Measurements from ENCODE around the gene TMCC1.
"Not testable (repeated sequence)": the region's sequence is repeated elsewhere in the genome, so short reads cannot be mapped to it uniquely, and the experiment has no call there.

DNA sequence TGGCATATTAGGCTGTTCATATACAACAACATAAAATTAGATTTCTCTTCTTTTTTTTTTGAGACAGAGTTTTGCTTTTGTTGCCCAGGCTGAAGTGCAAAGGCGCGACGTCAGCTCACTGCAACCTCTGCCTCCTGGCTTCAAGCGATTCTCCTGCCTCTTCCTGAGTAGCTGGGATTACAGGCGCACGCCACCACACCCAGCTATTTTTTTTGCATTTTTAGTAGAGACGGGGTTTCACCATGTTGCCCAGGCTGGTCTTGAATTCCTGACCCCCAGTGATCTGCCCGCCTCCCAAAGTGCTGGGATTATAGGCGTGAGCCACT is 218.8 kb downstream of the TMCC1 start:
- not testable (repeated sequence) for TF ChIP-seq EP300 (IDR thresholded peaks at IDR 0.05; ENCODE audit: low read depth); POLR2A (IDR thresholded peaks at IDR 0.05); POLR2AphosphoS5 (IDR thresholded peaks at IDR 0.05)
- TF ChIP-seq, protein P1, sequence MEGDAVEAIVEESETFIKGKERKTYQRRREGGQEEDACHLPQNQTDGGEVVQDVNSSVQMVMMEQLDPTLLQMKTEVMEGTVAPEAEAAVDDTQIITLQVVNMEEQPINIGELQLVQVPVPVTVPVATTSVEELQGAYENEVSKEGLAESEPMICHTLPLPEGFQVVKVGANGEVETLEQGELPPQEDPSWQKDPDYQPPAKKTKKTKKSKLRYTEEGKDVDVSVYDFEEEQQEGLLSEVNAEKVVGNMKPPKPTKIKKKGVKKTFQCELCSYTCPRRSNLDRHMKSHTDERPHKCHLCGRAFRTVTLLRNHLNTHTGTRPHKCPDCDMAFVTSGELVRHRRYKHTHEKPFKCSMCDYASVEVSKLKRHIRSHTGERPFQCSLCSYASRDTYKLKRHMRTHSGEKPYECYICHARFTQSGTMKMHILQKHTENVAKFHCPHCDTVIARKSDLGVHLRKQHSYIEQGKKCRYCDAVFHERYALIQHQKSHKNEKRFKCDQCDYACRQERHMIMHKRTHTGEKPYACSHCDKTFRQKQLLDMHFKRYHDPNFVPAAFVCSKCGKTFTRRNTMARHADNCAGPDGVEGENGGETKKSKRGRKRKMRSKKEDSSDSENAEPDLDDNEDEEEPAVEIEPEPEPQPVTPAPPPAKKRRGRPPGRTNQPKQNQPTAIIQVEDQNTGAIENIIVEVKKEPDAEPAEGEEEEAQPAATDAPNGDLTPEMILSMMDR (IDR thresholded peaks at IDR 0.05) = not testable (repeated sequence)

Data from transverse colon (tissue), 4 donors.